Measurements from ENCODE around the gene GMPPB. TPM values are rescaled to one million over a fixed set of nuclear protein-coding genes. Genes with fewer than 3 reads are reported as not detected.

Gene GMPPB
- polyA plus RNA-seq, 3 donors: 14.7 to 17.6 (median 17.6) TPM

DNA sequence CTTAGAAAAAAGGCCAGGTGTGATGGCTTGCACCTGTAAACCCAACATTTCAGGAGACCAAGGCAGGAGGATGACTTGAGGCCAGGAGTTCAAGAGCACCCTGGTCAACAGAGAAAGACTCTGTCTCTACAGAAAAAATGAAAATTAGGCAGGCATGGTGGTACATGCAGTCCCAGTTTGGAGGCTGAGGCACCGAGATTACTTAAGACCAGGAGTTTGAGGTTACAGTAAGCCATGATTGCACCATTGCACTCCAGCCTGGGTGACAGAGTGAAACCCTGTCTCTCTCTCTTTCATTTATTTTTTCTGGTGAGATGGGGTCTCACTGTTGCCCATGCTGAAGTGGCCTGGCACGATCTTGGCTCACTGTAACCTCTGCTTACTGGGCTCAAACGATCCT lies 37.9 kb upstream of the GMPPB start:
- H4K20me1 ChIP-seq (ENCODE audit: insufficient read depth, low read length): peaks cover 96% of the 10 kb centered on the region
- peaks cover 3 to 32% of the 10 kb centered on the region in 2 donors for H3K36me3 ChIP-seq (replicated peaks in 1 of 2; ENCODE audit: control insufficient read depth in 1 of 2, insufficient read depth in 2 of 2, low read length in 2 of 2)
- TF ChIP-seq, protein P1, sequence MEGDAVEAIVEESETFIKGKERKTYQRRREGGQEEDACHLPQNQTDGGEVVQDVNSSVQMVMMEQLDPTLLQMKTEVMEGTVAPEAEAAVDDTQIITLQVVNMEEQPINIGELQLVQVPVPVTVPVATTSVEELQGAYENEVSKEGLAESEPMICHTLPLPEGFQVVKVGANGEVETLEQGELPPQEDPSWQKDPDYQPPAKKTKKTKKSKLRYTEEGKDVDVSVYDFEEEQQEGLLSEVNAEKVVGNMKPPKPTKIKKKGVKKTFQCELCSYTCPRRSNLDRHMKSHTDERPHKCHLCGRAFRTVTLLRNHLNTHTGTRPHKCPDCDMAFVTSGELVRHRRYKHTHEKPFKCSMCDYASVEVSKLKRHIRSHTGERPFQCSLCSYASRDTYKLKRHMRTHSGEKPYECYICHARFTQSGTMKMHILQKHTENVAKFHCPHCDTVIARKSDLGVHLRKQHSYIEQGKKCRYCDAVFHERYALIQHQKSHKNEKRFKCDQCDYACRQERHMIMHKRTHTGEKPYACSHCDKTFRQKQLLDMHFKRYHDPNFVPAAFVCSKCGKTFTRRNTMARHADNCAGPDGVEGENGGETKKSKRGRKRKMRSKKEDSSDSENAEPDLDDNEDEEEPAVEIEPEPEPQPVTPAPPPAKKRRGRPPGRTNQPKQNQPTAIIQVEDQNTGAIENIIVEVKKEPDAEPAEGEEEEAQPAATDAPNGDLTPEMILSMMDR (IDR thresholded peaks at IDR 0.05): no peak
- no peak overlapping the region for H3K4me3 Mint-ChIP-seq
- no peak overlapping the region for H3K9ac ChIP-seq (ENCODE audit: insufficient read depth, low read length, poor library complexity, severe bottlenecking)
- peaks cover 13 to 47% of the 10 kb centered on the region in 2 donors for H3K36me3 Mint-ChIP-seq
- WGBS (ENCODE audit: insufficient coverage): 14% methylated on average over 1 of the region's 3 CpGs
- no peak overlapping the region for H3K4me2 ChIP-seq (replicated peaks; ENCODE audit: extremely low read depth, low read length, poor library complexity, severe bottlenecking)
- intact Hi-C loops (cut with micrococcal nuclease): loop anchor here in 1 of 2 donors (10.0 kb wide), 1 partner anchor 1597 kb away; no protein-coding TSS in a partner anchor
- peaks cover 91% of the 10 kb centered on the region for H3K79me2 ChIP-seq (ENCODE audit: insufficient read depth, low read length)
- no peak overlapping the region for H2AFZ ChIP-seq (ENCODE audit: insufficient read depth, low read depth, low read length, poor library complexity, severe bottlenecking)
- peaks cover 0 to 2% (median 0%) of the 10 kb centered on the region in 7 donors for H3K9me3 Mint-ChIP-seq
- H3K27me3 Mint-ChIP-seq (ENCODE audit: low read depth in 3 of 3): no peaks in the 10 kb centered on the region
- H3K9me3 ChIP-seq (replicated peaks in 1 of 2; ENCODE audit: control insufficient read depth in 1 of 2, insufficient read depth in 1 of 2, low read length in 2 of 2): no peaks in the 10 kb centered on the region
- peaks cover 10% of the 10 kb centered on the region for H3K4me1 Mint-ChIP-seq
- H3K27ac Mint-ChIP-seq: peak overlapping the region in 3 of 7 donors; percentile 25 to 52 (median 28)
- H3K27ac ChIP-seq (ENCODE audit: low read depth in 1 of 2, low read length in 2 of 2): peak overlapping the region in 1 of 2 donors; percentile 26
- peaks cover 0 to 5% of the 10 kb centered on the region in 2 donors for H3K4me1 ChIP-seq (ENCODE audit: control insufficient read depth in 1 of 2, insufficient read depth in 2 of 2, low read length in 2 of 2)
- H3K27me3 ChIP-seq (ENCODE audit: control insufficient read depth in 2 of 2, insufficient read depth in 2 of 2, low read length in 2 of 2): no peaks in the 10 kb centered on the region
- H3K4me3 ChIP-seq (replicated peaks in 1 of 3; ENCODE audit: low read depth in 2 of 3, low read length in 3 of 3): no peak overlapping the region
- no peak for DNase-seq

DNA sequence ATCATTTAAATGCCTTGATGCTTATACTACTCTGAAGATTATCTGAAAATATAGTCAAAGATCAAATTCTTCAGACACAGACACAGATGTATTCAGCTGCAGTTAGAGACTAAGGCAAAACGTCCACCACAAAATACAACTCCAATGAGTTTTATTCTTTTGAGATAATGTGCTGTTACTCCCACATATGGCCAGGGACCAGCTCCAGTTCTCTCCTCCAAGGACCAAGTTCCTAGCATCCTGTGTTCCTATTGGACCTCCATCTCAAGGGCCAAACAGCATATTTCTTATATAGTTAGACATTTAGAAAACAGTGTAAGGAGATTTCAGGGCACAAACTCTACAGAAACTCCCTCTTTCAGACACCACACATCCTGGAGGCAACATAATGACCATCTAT lies 35.5 kb upstream of the GMPPB start:
- peaks cover 98% of the 10 kb centered on the region for H4K20me1 ChIP-seq (ENCODE audit: insufficient read depth, low read length)
- no peak for DNase-seq
- WGBS (ENCODE audit: insufficient coverage): no CpG with 5 or more reads among the region's 1 CpG

More for the DNA sequence above, 35.5 kb upstream of the GMPPB start:
- peaks cover 0 to 5% of the 10 kb centered on the region in 2 donors for H3K4me1 ChIP-seq (ENCODE audit: control insufficient read depth in 1 of 2, insufficient read depth in 2 of 2, low read length in 2 of 2)
- no peak overlapping the region for H3K27ac ChIP-seq (ENCODE audit: low read depth in 1 of 2, low read length in 2 of 2)
- Mint-ChIP-seq H3K36me3 (peaks cover 13 to 35% of the 10 kb centered on the region in 2 donors), H3K27ac (peak overlapping the region in 1 of 7 donors; percentile 66), H3K27me3 (ENCODE audit: low read depth in 3 of 3) (no peaks in the 10 kb centered on the region), H3K9me3 (peaks cover 0 to 2% (median 0%) of the 10 kb centered on the region in 7 donors), H3K4me3 (no peak overlapping the region), H3K4me1 (peaks cover 11% of the 10 kb centered on the region)
- no peaks in the 10 kb centered on the region for H3K27me3 ChIP-seq (ENCODE audit: control insufficient read depth in 2 of 2, insufficient read depth in 2 of 2, low read length in 2 of 2)
- H3K79me2 ChIP-seq (ENCODE audit: insufficient read depth, low read length): peaks cover 91% of the 10 kb centered on the region
- peaks cover 2 to 16% of the 10 kb centered on the region in 2 donors for H3K36me3 ChIP-seq (replicated peaks in 1 of 2; ENCODE audit: control insufficient read depth in 1 of 2, insufficient read depth in 2 of 2, low read length in 2 of 2)
- intact Hi-C loops (cut with micrococcal nuclease): no loop called here
- H3K9me3 ChIP-seq (replicated peaks in 1 of 2; ENCODE audit: control insufficient read depth in 1 of 2, insufficient read depth in 1 of 2, low read length in 2 of 2): no peaks in the 10 kb centered on the region
- H2AFZ ChIP-seq (ENCODE audit: insufficient read depth, low read depth, low read length, poor library complexity, severe bottlenecking): no peak overlapping the region
- H3K9ac ChIP-seq (ENCODE audit: insufficient read depth, low read length, poor library complexity, severe bottlenecking): no peak overlapping the region
- no peak overlapping the region for H3K4me3 ChIP-seq (replicated peaks in 1 of 3; ENCODE audit: low read depth in 2 of 3, low read length in 3 of 3)
- TF ChIP-seq, protein P1 (IDR thresholded peaks at IDR 0.05): no peak
- no peak overlapping the region for H3K4me2 ChIP-seq (replicated peaks; ENCODE audit: extremely low read depth, low read length, poor library complexity, severe bottlenecking)

All from CD14-positive monocyte (primary cell).